Karpas-422 (cell line): Measurements from ENCODE around the gene DSCAML1. TPM values are rescaled to one million over a fixed set of nuclear protein-coding genes. Genes with fewer than 3 reads are reported as not detected.

Experiments used
- DNase-seq: peaks from one replicate; pipeline ENCODE4 v3.0.0-alpha.2; 2015
- H2AFZ ChIP-seq: fragments of 200-600 bp; sonication (generic); 2 replicates; pipeline ENCODE4 v1.6.1; 2014; ENCODE audit warnings: antibody characterized with exemption, low read length, mixed read lengths
- H3K27ac ChIP-seq: fragments of 200-600 bp; sonication (generic); 2 replicates; pipeline ENCODE4 v1.5.1; 2014; ENCODE audit warnings: mild to moderate bottlenecking, low read length, moderate library complexity
- H3K27me3 ChIP-seq: fragments of 200-600 bp; sonication (generic); 2 replicates; pipeline ENCODE4 v1.6.1; 2014; ENCODE audit warnings: low read length, mixed read lengths
- H3K36me3 ChIP-seq: fragments of 200-600 bp; sonication (generic); 2 replicates; pipeline ENCODE4 v1.6.1; 2014; ENCODE audit warnings: low read length, mixed read lengths; ENCODE audit not compliant: insufficient read depth
- H3K4me1 ChIP-seq: fragments of 200-600 bp; sonication (generic); 2 replicates; pipeline ENCODE4 v1.6.1; 2014; ENCODE audit warnings: mild to moderate bottlenecking, low read length, mixed read lengths
- H3K4me2 ChIP-seq: fragments of 200-600 bp; sonication (generic); 2 replicates; pipeline ENCODE4 v1.6.1; 2014; ENCODE audit warnings: low read length, low read depth, mild to moderate bottlenecking; ENCODE audit not compliant: poor library complexity, severe bottlenecking
- H3K4me3 ChIP-seq: fragments of 200-600 bp; sonication (generic); 2 replicates; pipeline ENCODE4 v1.5.1; 2014; ENCODE audit warnings: mild to moderate bottlenecking, antibody characterized with exemption, low read length, mixed read lengths
- H3K79me2 ChIP-seq: fragments of 200-600 bp; sonication (generic); 2 replicates; pipeline ENCODE4 v1.6.1; 2014; ENCODE audit warnings: mild to moderate bottlenecking, low read length, mixed read lengths
- H3K9ac ChIP-seq: fragments of 200-600 bp; sonication (generic); 2 replicates; pipeline ENCODE4 v1.6.0; 2014; ENCODE audit warnings: low read length
- H3K9me2 ChIP-seq: fragments of 200-600 bp; sonication (generic), shearing (Covaris generic); replicated peaks from 2 replicates; pipeline ENCODE4 v1.6.0; 2014; ENCODE audit warnings: mild to moderate bottlenecking, low read length, moderate library complexity; ENCODE audit not compliant: insufficient read depth
- H3K9me3 ChIP-seq: fragments of 300-700, 200-600 bp; sonication (generic); 2 replicates; pipeline ENCODE4 v1.6.1; 2014; ENCODE audit warnings: low read length, mixed read lengths
- H4K20me1 ChIP-seq: fragments of 200-600 bp; sonication (generic); 2 replicates; pipeline ENCODE4 v1.6.1; 2014; ENCODE audit warnings: mild to moderate bottlenecking, antibody characterized with exemption, low read length, low read depth; ENCODE audit not compliant: insufficient read depth
- total RNA-seq: library from RNA; depleted of rRNA; stranded (reverse); fragments of >200 nt; shearing (Covaris generic); gene quantifications from 2 replicates; pipeline ENCODE4 v1.2.3, GENCODE V29; 2014; ENCODE audit warnings: low replicate concordance

Gene DSCAML1
- total RNA-seq, 1 experiment from 2014 or later: not detected

DNA sequence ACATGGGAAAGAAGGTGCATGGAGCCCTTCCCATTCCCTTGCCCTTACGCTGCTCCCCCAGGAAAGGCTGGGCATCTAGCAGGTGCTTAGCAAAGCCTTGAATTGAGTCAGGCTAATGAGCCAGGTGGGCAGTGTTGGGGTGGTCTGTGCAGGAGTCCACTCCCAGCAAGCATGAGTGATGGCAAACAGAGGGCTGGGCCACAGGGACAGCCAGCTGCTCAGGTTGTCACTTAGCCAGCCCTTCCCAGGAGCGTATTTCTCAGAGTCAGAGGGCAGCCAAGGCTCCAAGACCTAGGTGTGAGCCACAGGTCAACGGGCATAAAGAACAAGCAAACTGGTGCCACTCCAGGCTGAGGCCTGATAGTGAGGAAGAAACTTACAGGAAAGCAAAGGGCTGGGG lies 149.8 kb downstream of the DSCAML1 start:
- no peaks in the 10 kb centered on the region for H3K9me2 ChIP-seq
- H3K36me3 ChIP-seq: no peaks in the 10 kb centered on the region
- no peak for DNase-seq
- H4K20me1 ChIP-seq: no peaks in the 10 kb centered on the region
- H2AFZ ChIP-seq: no peak overlapping the region
- H3K4me1 ChIP-seq: no peaks in the 10 kb centered on the region
- H3K4me3 ChIP-seq: no peak overlapping the region
- no peak overlapping the region for H3K4me2 ChIP-seq
- no peaks in the 10 kb centered on the region for H3K9me3 ChIP-seq
- no peaks in the 10 kb centered on the region for H3K79me2 ChIP-seq
- no peak overlapping the region for H3K9ac ChIP-seq
- H3K27ac ChIP-seq: no peak overlapping the region
- no peaks in the 10 kb centered on the region for H3K27me3 ChIP-seq

DNA sequence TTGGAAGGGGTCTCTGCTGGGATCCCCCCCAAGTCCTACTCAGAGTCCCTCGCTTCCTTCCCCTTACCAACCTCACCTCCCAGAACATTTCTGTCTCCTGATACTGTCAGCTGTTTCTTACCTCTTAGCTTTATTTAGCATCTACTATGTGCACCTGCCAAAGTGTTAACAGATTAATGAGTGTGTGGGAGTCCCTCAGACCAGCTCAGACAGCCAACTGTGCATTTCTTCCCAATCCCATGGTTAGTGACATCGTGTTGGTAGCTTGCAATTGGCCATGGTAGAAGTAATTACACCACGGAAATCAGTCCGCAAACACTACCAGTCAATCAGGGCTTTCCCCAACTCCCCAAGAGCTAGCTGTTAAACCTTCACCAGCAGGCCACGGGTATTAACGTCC lies 150.6 kb downstream of the DSCAML1 start:
- no peaks in the 10 kb centered on the region for H3K4me1 ChIP-seq
- DNase-seq: no peak
- no peak overlapping the region for H3K27ac ChIP-seq
- no peak overlapping the region for H2AFZ ChIP-seq
- H3K36me3 ChIP-seq: no peaks in the 10 kb centered on the region
- no peaks in the 10 kb centered on the region for H3K9me2 ChIP-seq
- no peak overlapping the region for H3K4me3 ChIP-seq
- H3K9me3 ChIP-seq: no peaks in the 10 kb centered on the region
- no peak overlapping the region for H3K9ac ChIP-seq
- no peaks in the 10 kb centered on the region for H3K27me3 ChIP-seq
- H4K20me1 ChIP-seq: no peaks in the 10 kb centered on the region
- H3K4me2 ChIP-seq: no peak overlapping the region
- H3K79me2 ChIP-seq: no peaks in the 10 kb centered on the region

DNA sequence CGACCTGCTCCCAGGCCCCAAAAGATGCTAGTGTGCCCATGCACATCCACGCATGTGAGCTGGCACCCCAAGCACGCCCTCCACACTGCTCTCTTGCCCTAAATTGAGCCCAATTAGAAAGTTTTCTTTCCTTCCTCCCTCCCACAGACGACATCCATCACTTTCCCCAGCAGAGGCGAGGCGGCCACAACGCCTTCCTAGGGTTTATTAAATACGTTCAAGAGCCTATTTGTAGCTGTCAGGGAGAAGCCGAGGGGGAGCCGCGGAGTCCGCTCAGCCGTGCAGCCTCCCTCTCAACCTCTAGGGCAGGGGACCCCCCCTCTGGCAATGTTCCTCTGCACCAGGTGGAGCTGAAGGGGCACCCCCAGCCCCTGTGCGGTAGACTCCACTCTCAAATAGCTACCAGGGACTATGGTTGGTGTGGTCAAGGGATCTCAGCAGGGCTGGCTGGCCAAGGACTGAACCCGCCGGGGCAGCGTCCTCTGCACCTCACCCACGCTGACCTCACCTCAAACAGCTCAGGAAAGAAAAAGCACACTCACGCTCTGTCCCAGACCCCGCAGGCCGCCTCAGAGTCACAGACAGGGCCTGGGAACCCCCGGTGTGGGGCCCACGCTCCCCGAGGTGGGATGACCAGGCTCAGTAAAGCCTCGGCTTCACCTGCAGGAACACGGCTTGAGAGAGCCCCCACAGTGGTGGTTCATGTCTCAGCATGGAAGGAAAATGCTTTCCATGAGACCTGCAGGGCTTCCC lies 152.4 kb downstream of the DSCAML1 start:
- Histone ChIP-seq H3K9ac (no peak overlapping the region), H3K27me3 (no peaks in the 10 kb centered on the region), H2AFZ (no peak overlapping the region)

DNA sequence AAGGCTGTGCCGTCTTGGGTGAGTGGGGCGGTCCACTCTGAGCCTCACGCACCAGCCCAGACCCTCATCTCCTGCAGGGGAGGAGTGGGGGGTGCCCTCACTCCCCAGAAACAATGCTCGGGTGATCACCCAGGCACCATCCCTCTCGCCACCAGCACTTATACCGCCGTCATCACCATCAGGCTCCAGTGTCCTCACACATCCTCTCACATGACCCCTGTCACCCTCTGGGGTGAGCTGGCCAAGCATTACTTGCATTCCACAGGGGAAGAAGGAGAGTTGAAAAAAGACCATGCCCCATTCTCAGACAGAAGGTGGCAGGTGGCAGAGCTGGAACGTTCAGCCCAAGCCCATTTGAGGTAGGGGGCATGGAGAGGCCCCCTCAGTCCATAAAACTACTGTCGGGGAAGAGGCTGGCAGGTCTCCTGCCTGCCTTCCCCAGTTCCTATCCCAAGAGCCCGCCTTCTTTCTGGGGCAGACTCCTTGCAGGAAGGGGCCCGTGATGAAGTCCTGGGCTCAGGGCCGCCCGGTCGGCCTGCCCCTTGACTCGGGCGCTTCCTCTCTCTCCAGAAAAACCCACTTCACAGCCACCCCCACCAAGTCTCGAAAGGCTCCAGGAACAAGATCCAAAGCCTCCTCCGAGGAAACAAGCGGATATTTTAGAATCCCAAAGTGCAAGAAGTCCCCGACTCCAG lies 153.3 kb downstream of the DSCAML1 start:
- Histone ChIP-seq H3K27me3 (no peaks in the 10 kb centered on the region), H3K9me2 (no peaks in the 10 kb centered on the region), H3K9ac (no peak overlapping the region), H3K9me3 (no peaks in the 10 kb centered on the region), H4K20me1 (no peaks in the 10 kb centered on the region), H3K27ac (no peak overlapping the region), H3K79me2 (no peaks in the 10 kb centered on the region), H2AFZ (no peak overlapping the region), H3K4me1 (no peaks in the 10 kb centered on the region), H3K4me3 (no peak overlapping the region), H3K36me3 (no peaks in the 10 kb centered on the region), H3K4me2 (no peak overlapping the region)
- no peak for DNase-seq

More for the DNA sequence above, 152.4 kb downstream of the DSCAML1 start:
- Histone ChIP-seq H3K9me3 (no peaks in the 10 kb centered on the region), H4K20me1 (no peaks in the 10 kb centered on the region), H3K9me2 (no peaks in the 10 kb centered on the region), H3K79me2 (no peaks in the 10 kb centered on the region), H3K4me1 (no peaks in the 10 kb centered on the region), H3K4me2 (no peak overlapping the region), H3K4me3 (no peak overlapping the region), H3K27ac (no peak overlapping the region), H3K36me3 (no peaks in the 10 kb centered on the region)
- DNase-seq: no peak

DNA sequence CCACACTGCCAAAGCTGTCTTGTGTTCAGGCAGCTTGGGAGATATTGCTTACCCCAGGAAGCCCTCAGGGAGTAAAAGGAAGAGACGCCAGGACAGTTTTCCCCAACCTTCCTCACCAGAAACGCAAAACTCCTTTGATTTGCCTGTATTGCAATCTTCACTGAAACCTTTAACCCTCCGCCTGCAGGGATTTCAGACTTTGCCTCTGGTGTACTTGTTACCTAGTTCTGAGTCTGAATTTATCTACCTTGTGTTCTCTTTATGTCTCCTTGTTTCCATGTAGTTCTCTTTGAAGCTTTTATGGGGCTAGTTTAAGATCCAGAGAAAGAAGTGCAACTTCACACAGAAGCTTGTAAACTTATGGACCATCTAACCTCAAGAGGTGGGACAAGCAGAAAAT lies 154.2 kb downstream of the DSCAML1 start:
- H3K4me2 ChIP-seq: no peak overlapping the region
- no peaks in the 10 kb centered on the region for H3K4me1 ChIP-seq
- no peak for DNase-seq
- no peaks in the 10 kb centered on the region for H3K9me3 ChIP-seq
- H3K4me3 ChIP-seq: no peak overlapping the region
- H3K27ac ChIP-seq: no peak overlapping the region
- no peak overlapping the region for H2AFZ ChIP-seq
- H3K27me3 ChIP-seq: no peaks in the 10 kb centered on the region
- H4K20me1 ChIP-seq: no peaks in the 10 kb centered on the region
- H3K79me2 ChIP-seq: no peaks in the 10 kb centered on the region
- no peaks in the 10 kb centered on the region for H3K36me3 ChIP-seq
- H3K9ac ChIP-seq: no peak overlapping the region
- no peaks in the 10 kb centered on the region for H3K9me2 ChIP-seq

DNA sequence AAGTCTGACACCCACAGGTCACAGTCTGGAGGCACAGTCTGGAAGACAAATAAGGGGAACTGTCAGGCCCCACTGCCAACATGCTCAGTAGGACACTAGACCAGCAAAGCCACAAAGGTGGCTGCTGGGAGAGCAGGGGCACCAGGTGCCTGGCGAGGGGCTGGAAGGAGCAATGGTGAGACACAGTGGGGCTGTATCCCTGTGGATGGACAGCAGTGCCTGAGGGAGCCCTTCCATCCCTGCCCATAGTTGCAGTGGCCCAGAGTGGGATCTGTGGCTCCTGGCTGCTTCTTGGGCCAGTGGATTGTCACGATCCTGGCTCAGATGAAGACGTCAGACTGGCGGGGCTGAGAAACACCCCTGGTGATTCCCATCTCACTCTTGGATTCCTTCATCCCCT lies 154.6 kb downstream of the DSCAML1 start:
- Histone ChIP-seq H3K79me2 (no peaks in the 10 kb centered on the region), H3K4me3 (no peak overlapping the region), H3K4me2 (no peak overlapping the region), H3K27ac (no peak overlapping the region), H2AFZ (no peak overlapping the region), H3K9ac (no peak overlapping the region), H3K9me3 (no peaks in the 10 kb centered on the region), H3K36me3 (no peaks in the 10 kb centered on the region), H4K20me1 (no peaks in the 10 kb centered on the region), H3K4me1 (no peaks in the 10 kb centered on the region), H3K9me2 (no peaks in the 10 kb centered on the region), H3K27me3 (no peaks in the 10 kb centered on the region)
- no peak for DNase-seq

DNA sequence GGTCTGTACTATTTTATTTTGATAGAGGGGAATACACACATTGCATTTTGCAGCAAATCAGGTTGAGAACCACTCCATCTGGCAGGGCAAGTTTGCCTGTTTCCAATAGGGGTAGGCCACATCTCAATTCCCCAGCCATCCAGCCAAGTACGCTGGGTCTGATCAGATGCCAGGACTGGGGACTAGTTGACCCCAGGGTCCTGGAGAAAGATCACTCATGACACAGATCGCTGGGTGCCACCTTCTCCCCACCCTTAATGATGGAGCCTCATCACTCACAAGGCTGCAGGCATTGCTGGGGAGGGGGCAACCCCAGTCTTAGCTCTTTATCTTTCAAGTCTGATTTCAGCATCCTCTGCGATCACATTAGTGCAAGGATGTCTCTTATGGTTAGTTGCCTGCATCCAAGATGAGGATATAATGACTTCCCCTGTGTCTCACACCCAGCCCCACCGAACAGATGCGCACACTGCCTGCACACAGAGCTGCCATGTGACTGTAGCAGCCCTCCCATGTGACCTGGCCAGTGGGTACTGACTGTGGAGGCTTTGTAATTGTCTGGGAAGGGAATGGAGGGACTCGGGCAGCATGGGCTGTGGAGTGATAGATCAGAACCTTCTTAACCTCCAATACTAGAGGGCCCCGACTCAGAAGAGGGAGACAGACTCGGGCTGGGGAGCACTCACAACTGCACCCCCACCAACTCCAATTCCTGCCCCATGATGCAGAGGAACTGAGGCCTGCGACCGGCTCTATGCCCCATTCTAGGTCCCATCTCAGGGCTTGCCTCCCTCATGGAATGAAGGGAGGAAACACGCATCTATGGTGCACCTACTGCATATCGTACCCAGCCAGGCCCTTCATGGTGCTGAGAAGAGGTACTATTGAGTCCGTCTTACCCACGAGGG lies 155.8 kb downstream of the DSCAML1 start:
- Histone ChIP-seq H3K9ac (no peak overlapping the region), H3K27ac (no peak overlapping the region), H3K36me3 (no peaks in the 10 kb centered on the region), H3K4me2 (no peak overlapping the region), H3K27me3 (no peaks in the 10 kb centered on the region), H3K4me3 (no peak overlapping the region), H4K20me1 (no peaks in the 10 kb centered on the region), H3K79me2 (no peaks in the 10 kb centered on the region), H3K9me2 (no peaks in the 10 kb centered on the region), H2AFZ (no peak overlapping the region), H3K9me3 (no peaks in the 10 kb centered on the region), H3K4me1 (no peaks in the 10 kb centered on the region)
- no peak for DNase-seq

DNA sequence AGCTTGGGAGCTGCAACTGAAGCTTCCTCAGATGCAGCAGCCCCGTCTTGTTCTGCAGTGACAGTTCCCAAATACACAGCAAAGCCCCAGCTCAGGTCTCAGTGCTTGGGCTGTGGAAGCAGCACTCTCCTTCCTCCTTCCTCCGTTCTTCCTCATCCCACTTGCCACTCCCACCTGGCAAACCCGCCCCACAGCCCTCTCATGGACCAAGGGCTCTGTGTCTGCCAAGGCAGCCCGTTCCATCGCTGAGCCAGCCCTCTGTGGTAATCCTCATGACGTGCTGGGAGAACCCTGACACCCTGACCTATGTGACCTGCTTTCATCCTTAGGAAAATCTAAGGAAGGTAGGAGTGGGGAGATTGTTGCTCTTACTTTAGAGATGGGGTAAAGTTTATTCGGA lies 157.0 kb downstream of the DSCAML1 start:
- Histone ChIP-seq H3K79me2 (no peaks in the 10 kb centered on the region), H3K9me3 (no peaks in the 10 kb centered on the region), H3K4me1 (no peaks in the 10 kb centered on the region), H3K36me3 (no peaks in the 10 kb centered on the region), H3K9me2 (no peaks in the 10 kb centered on the region), H2AFZ (no peak overlapping the region), H3K4me3 (no peak overlapping the region), H3K27me3 (no peaks in the 10 kb centered on the region), H3K4me2 (no peak overlapping the region), H3K27ac (no peak overlapping the region), H3K9ac (no peak overlapping the region), H4K20me1 (no peaks in the 10 kb centered on the region)
- no peak for DNase-seq
